Activated CD4-positive, alpha-beta T cell treated with anti-CD3 and anti-CD28 coated beads, Interleukin-2, Interleukin-4, amounts not matched to agents 100 ng/mL and 50 ng/mL, durations not matched to agents 16 hours and 8 hours (primary cell): ENCODE data around the gene DDX10.
A peak's percentile ranks its signal among the peaks of the same experiment; 100 is the strongest.

ENCODE experiments used
- DNase-seq: peaks from one replicate; pipeline ENCODE4 v3.0.0-alpha.2; 2020; ENCODE audit warnings: low spot score

The DDX10 gene

DNA sequence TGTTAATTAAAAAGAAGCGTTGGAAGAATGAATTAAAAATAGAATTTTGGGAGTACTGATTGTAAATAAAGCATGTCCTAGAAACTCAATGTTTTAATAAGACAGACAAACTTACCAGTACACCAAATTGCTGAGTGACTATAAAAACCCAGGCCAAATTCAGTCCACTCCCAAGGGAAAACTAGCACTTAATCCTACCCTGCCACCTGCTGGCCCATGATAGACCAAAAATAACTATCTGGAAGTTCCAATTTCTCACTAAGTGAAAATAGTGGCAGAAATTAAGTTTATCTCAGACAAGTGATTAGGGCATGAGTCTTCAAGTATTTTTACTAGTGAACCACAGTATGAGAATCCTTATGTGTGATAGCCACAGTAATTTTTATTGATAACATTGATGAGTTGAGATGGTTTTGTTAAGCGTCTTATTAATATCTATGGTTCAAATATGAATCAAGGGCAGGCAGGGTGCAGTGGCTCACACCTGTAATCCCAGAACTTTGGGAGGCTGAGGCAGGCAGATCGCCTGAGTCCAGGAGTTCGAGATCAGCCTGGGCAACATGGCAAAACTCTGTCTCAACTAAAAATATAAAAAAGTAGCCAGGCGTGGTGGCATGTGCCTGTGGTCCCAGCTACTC, 9.8 kb upstream of the DDX10 start:
- peak; percentile 13 for DNase-seq

- no peak for DNase-seq
Observed at GRCh38 chr11:108662700-108663099, 2.2 kb upstream of the DDX10 start.

- no peak for DNase-seq
Observed at GRCh38 chr11:108663154-108663877, 1.6 kb upstream of the DDX10 start.

GRCh38 chr11:108666373-108666772, 1.5 kb downstream of the DDX10 start:
- no peak for DNase-seq

DNA sequence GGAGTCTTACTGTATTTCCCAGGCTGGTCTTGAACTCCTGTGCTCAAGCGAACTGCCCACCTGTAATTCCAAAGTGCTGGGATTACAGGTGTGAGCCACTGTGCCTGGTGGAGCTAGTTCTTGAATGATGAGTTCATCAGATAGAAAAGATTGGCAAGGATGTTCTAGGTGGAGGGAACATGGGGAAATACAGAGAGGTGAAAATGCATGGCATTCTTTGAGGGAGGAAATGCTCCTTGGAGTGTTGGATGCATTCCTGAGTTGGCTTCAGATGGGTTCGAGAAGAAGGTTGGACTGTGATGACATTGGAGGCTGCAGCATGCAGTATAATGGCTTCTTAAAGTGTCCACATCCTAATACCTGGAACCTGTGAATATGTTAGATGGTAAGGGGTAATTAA, 4.4 kb downstream of the DDX10 start:
- DNase-seq = no peak

DNA sequence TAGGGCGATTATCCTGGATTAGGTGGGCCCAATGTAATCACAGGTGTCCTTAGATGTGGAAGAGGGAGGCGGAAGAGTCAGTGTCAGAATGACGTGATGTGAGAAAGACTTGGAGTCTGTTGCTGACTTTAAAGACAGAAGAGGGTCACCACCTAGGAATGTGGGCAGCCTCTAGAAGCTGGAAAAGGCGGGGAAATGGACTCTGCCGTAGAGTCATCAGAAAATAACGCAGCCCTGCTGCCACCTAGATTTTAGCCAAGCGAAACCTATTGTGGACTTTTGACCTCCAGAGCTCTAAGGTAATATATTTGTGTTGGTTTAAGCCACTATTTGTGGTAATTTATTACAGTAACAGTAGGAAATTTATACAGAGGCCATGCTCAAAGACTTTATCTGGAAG, 4.8 kb downstream of the DDX10 start:
- no peak for DNase-seq

DNA sequence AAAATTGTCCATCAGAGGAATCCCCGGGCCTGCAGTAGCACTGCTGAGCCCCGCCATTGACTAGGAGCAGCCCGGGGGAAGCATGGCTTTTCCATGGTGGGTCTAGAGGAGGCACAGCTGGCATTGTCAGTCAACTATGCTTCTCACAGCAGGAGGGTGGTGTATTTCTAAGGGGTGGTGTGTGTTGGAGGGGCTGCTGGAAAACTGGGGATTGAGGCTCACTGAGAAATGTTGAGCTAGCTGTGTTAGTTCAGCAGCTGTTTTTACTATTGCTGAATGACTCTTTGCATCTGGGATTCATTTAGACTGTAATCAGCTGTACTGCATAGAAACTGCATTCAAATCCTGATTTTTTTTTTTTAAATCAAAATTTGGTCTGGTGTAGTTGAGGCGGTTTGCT, 5.6 kb downstream of the DDX10 start:
- DNase-seq = no peak

DNA sequence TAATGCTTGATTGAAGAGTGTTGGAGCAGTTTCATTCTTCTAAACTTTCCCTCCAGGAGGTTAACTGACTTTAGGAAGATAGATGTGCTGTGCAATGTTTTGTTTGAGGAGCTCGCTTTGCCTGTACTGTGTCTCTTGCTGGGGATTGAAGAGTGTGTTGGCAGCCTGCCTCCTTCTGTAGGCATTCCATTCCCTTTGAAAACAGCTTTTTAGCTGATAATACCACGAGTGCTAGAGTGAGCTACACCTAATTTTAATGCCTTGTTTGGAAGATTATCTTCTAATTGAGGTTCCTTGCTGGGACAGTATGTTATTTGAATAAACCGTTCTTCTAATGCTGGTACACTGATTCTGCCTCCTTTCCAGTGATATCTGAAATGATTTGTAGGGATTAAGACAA, 7.2 kb downstream of the DDX10 start:
- DNase-seq = no peak

DNA sequence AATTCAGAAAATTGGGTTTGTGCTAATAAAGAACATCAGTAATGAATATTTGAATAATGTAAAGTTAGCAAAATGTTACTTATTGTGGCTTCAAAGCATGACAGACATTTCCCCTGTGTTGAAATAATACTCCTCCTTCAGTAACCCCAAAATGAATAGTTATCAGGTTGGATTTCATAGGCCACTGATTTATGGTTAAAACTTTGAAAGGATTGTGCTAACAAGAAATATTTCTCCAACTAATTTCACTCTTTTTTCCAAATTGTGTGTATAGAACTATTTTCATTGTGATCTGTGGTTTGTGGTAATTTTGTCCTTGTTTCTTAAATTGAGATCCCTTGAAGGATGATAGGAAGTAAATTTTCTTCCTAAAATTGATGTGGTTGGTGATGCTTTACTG, 7.9 kb downstream of the DDX10 start:
- no peak for DNase-seq

DNA sequence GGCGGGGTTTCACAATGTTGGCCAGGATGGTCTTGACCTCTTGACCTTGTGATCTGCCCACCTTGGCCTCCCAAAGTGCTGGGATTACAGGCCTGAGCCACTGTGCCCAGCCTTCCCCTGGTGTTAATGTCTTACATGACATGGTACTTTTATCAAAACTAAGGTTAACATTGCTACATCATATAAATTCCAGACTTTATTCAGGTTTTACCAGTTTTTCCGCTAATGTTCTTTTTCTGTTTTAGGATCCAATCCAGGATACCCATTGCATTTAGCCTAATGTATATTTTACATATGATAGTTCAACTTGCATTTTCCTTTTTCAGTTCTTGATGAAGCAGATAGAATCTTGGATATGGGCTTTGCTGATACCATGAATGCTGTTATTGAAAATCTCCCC, 14.2 kb downstream of the DDX10 start:
- no peak for DNase-seq

DNA sequence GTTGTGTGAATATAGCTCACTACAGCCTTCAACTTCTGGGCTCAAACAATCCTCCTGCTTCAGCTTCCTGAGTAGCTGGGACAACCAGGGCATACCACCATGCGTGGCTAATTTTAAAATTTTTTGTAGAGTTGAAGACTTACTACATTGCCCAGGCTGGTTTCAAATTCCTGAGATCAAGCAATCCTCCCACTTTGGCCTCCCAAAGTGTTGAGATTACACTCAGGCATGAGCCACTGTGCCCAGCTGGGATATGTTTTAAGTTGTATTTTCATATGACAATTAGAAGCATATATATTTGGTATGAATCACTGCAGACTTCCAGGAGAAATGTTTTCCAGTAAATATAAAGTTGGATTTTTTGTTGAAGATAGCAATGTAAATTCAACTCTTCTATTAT, 15.4 kb downstream of the DDX10 start:
- no peak for DNase-seq

DNA sequence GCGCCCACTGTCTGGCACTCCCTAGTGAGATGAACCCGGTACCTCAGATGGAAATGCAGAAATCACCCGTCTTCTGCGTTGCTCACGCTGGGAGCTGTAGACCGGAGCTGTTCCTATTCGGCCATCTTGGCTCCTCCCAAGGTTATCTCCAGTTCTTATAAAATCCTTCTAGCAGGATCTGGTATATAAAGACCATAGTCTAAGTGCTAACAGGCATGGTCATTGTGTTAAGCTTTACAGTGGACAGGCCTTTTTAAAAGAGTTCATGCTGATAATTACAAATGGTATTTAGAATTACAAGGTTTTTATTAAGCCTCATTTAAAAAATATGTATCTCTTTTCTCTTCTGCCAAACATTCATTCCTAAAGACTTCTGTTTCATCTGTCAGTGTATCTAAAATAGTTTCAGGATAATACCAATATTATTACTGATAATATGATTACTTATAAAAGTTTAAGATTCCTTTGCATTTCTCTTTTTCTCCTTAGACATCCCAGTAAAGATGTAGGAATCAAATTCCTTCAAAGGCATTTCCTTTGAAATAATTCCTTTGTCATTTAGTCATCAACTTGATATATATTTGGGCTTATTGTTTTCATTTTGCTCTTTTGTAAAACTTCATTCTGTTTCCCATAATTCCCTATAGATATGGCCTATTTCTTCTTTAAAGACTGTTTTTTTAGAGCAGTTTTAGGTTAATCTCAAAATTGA, 20.7 kb downstream of the DDX10 start:
- DNase-seq = no peak

DNA sequence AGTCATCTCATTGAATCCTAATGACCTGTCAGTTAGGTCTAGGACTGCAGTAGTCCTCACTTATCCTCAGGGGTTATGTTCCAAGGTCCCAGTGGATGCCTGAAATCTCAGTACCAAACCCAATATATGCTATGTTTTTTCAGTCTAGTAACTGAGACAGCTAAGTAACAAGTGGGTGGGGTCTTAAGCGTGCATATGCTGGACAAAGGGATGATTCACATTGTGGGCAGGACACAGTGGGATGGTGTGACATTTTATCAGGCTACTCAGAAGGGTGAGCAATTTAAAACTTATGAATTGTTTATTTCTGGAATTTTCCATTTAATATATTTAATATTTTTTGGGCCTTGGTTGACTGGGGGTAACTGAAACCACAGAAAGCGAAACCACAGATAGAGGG, 29.0 kb downstream of the DDX10 start:
- no peak for DNase-seq

- DNase-seq = no peak
Observed at GRCh38 chr11:108694846-108695245, 30.0 kb downstream of the DDX10 start.

DNA sequence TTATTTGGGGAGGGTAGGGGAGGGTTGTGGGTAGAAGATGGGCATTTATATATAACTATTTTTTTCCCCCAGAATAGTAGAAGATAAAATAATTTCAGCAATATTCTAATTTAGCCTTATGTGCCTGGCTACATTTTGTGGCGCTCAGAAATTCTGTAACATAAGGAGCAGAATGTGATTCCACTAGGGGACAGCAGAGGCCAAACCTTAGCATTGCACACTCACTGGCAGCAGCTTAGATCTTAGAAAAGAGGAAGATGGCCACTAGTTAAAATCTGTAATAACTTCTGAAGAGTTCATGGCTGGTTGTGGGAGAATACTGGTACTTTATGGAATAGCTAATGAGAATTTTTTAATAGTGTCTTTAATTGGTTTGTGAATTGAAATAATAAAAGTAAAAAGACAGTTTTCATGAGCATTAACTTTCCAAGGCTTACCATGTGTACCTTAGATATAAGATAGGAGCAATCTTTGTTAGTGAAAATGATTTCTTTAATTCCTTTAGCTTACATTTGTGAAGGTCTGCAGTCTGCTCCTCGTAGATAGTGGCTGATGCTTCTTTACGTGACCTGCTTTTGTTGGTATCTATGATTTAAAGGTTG, 33.1 kb downstream of the DDX10 start:
- DNase-seq = peak; percentile 53

- no peak for DNase-seq
Observed at GRCh38 chr11:108698844-108699642, 34.2 kb downstream of the DDX10 start.

- DNase-seq = no peak
Observed at GRCh38 chr11:108703916-108704315, 39.0 kb downstream of the DDX10 start.

DNA sequence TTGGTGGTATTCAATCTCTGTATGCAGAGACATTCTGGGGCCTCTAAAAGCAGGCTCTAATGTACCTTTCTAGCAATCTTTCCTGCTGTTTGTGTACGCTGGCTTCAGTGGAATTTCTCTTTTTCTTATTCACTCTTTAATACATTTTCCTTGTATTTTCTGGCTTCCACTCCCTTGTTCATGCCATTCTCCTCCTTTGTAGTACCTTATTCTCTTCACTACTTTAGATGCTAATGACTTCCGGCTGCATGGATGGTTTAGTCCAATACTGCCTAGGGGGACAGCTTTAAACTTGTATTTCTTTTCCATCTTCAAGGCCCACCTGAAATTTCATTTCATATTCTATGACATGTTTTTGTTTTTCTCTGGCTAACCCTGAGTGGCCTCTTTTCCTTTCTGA, 40.2 kb downstream of the DDX10 start:
- no peak for DNase-seq

DNA sequence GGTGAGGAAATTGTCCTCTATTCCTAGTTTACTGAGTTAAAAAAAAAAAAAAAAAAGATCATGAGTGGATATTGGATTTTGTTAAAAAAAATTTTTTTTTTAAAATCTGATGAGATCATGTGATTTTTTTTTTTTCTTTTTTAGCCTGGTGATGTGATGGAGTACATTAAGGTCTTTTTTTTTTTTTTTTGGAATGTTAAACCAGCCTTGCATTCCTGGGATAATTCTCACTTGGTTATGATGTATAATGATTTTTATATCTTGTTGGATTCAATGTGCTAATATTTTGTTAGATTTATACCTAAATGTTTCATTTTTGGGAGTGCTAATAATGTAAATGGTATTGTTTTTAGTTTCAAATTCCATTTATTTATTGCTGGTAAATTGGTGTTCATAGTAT, 43.3 kb downstream of the DDX10 start:
- no peak for DNase-seq

GRCh38 chr11:108709741-108710140, 44.9 kb downstream of the DDX10 start:
- DNase-seq = no peak

DNA sequence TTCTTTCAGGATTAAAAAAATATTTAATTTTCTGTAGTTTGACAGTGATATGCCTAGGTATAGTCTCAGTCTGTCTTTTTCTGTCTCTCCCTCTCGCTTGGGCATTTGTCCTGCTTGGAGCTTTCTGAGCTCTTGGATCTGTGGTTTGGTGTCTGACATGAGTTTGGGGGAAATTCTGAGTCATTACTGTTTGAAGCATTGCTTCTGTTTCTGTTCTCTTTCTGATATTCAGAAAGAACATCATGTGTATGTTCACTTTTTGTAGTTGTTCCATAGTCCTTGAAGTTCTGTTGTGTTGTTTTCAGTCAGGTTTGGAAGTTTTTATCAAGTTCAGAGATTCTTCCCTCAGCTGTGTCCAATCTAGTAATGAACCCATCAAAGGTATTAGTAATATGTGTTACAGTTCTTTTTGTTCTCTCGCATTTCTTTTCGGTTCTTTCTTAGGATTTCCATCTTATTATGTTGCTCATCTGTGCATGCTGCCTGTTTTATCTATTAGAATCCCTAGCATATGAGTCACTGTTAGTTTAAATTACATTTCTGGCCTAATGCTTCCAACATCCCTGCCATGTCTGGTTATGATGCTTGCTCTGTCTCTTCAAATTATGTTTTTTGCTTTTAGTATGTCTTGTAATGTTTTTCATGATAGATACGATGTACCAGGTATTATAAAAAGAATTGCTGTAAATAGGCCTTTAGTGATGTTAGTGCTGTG, 48.4 kb downstream of the DDX10 start:
- peak; percentile 27 for DNase-seq

DNA sequence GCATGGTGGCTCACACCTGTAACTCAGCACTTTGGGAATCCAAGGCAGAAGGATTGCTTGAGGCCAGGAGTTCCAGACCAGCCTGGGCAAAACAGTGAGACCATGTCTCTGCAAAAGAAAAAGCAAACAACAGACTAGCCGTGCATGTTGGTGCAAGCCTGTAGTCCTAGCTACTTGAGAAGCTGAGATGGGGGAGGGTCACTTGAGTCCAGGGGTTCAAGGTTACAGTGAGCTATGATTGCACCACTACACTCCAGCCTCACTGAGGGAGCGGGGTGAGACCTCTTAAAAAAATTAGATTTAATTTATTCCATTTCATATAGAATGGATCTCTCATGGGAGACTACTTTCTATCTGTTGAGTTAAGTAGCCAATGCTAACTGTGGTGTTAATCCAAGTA, 50.4 kb downstream of the DDX10 start:
- DNase-seq = no peak
